ENCODE results near the gene HSDL2.
A peak's percentile ranks its signal among the peaks of the same experiment; 100 is the strongest.
"Not testable (repeated sequence)": the region's sequence is repeated elsewhere in the genome, so short reads cannot be mapped to it uniquely, and the experiment has no call there.

HSDL2 gene

DNA sequence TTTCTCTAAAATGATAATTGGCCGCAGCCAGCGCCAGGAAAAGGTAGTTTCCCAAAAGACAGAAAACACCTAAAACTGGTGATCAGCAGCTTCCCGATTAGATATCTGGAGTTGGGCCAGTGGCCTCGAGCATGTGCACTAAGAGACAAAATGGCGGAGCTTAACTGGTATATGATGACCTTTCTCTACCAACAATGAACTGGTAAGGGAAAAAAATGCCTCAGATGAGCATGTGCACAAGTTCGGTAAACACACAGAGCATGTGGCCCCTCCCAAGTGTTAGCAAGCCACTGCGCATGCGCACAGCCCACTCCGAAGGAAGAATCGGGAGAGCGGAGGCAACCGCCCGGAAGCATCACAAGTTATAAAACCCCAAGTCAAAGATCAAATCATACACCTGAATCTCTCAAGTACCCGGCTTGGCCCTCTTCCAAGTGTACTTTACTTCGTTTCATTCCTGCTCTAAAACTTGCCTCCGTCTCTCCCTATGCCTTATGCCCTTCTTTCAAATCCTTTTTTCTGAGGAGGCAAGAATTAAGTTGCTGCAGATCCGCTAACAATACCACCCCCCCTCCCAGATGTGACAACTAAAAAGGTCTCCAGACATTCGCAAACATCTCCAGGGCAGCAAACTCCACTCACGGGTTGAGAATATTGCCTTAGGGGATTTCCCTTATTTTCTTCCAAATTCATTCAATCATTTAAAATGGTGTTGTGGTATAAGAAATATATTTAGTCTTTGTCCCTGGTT is 31.5 kb upstream of the HSDL2 start:
- Histone ChIP-seq H3K9me3 (ENCODE audit: control insufficient read depth in 1 of 2, low read length in 2 of 2) (no peaks in the 10 kb centered on the region), H3K27ac (ENCODE audit: low read length) (peak overlapping the region; percentile 49), H3K27me3 (ENCODE audit: low read depth, low read length) (no peaks in the 10 kb centered on the region), H3K36me3 (ENCODE audit: control insufficient read depth in 1 of 2, insufficient read depth in 2 of 2, low read length in 2 of 2) (no peaks in the 10 kb centered on the region), H3K4me1 (ENCODE audit: control insufficient read depth in 1 of 2, insufficient read depth in 2 of 2, low read length in 2 of 2) (no peaks in the 10 kb centered on the region), H3K4me3 (ENCODE audit: low read depth in 1 of 2, low read length in 2 of 2) (peak overlapping the region; percentile 65 to 75)

DNA sequence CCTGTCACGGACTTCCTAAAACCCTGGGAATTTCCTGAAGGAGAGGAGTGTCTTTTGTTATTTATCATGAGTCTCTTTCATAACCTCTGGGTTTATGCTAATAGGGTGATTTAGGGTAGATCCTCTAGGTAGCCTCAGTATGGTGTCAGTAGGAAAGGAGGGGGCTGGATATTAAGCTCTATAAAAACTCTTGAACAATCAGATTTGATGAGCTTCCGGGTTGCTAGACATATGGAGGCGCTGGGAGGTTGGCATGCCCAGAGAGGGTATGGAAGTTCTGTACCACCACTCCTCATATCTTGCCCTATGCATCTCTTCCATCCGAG is 30.9 kb upstream of the HSDL2 start:
- H3K4me3 ChIP-seq (ENCODE audit: low read depth in 1 of 2, low read length in 2 of 2), result peak overlapping the region; percentile 65 to 75
- no peaks in the 10 kb centered on the region for H3K9me3 ChIP-seq (ENCODE audit: control insufficient read depth in 1 of 2, low read length in 2 of 2)
- H3K36me3 ChIP-seq (ENCODE audit: control insufficient read depth in 1 of 2, insufficient read depth in 2 of 2, low read length in 2 of 2), result no peaks in the 10 kb centered on the region
- no peaks in the 10 kb centered on the region for H3K27me3 ChIP-seq (ENCODE audit: low read depth, low read length)
- no peaks in the 10 kb centered on the region for H3K4me1 ChIP-seq (ENCODE audit: control insufficient read depth in 1 of 2, insufficient read depth in 2 of 2, low read length in 2 of 2)
- peak overlapping the region; percentile 49 for H3K27ac ChIP-seq (ENCODE audit: low read length)

- Histone ChIP-seq H3K4me3 (ENCODE audit: low read depth in 1 of 2, low read length in 2 of 2) (no peak overlapping the region), H3K9me3 (ENCODE audit: control insufficient read depth in 1 of 2, low read length in 2 of 2) (no peaks in the 10 kb centered on the region), H3K27me3 (ENCODE audit: low read depth, low read length) (no peaks in the 10 kb centered on the region), H3K36me3 (ENCODE audit: control insufficient read depth in 1 of 2, insufficient read depth in 2 of 2, low read length in 2 of 2) (no peaks in the 10 kb centered on the region), H3K4me1 (ENCODE audit: control insufficient read depth in 1 of 2, insufficient read depth in 2 of 2, low read length in 2 of 2) (no peaks in the 10 kb centered on the region), H3K27ac (ENCODE audit: low read length) (no peak overlapping the region)
These were observed 28.7 kb upstream of the HSDL2 start for GRCh38 chr9:112351184-112351583.

- Histone ChIP-seq H3K4me3 (ENCODE audit: low read depth in 1 of 2, low read length in 2 of 2) (no peak overlapping the region), H3K27ac (ENCODE audit: low read length) (no peak overlapping the region), H3K27me3 (ENCODE audit: low read depth, low read length) (no peaks in the 10 kb centered on the region), H3K9me3 (ENCODE audit: control insufficient read depth in 1 of 2, low read length in 2 of 2) (no peaks in the 10 kb centered on the region), H3K36me3 (ENCODE audit: control insufficient read depth in 1 of 2, insufficient read depth in 2 of 2, low read length in 2 of 2) (no peaks in the 10 kb centered on the region), H3K4me1 (ENCODE audit: control insufficient read depth in 1 of 2, insufficient read depth in 2 of 2, low read length in 2 of 2) (no peaks in the 10 kb centered on the region)
These were observed 27.7 kb upstream of the HSDL2 start for GRCh38 chr9:112352209-112352608.

- H3K27me3 ChIP-seq (ENCODE audit: low read depth, low read length), result no peaks in the 10 kb centered on the region
- no peak overlapping the region for H3K4me3 ChIP-seq (ENCODE audit: low read depth in 1 of 2, low read length in 2 of 2)
- H3K36me3 ChIP-seq (ENCODE audit: control insufficient read depth in 1 of 2, insufficient read depth in 2 of 2, low read length in 2 of 2), result no peaks in the 10 kb centered on the region
- H3K4me1 ChIP-seq (ENCODE audit: control insufficient read depth in 1 of 2, insufficient read depth in 2 of 2, low read length in 2 of 2), result no peaks in the 10 kb centered on the region
- no peaks in the 10 kb centered on the region for H3K9me3 ChIP-seq (ENCODE audit: control insufficient read depth in 1 of 2, low read length in 2 of 2)
- no peak overlapping the region for H3K27ac ChIP-seq (ENCODE audit: low read length)
These were observed 25.7 kb upstream of the HSDL2 start for GRCh38 chr9:112354081-112354743.

GRCh38 chr9:112355427-112355897 is 24.4 kb upstream of the HSDL2 start:
- Histone ChIP-seq H3K4me3 (ENCODE audit: low read depth in 1 of 2, low read length in 2 of 2) (no peak overlapping the region), H3K27me3 (ENCODE audit: low read depth, low read length) (no peaks in the 10 kb centered on the region), H3K36me3 (ENCODE audit: control insufficient read depth in 1 of 2, insufficient read depth in 2 of 2, low read length in 2 of 2) (no peaks in the 10 kb centered on the region), H3K27ac (ENCODE audit: low read length) (no peak overlapping the region), H3K4me1 (ENCODE audit: control insufficient read depth in 1 of 2, insufficient read depth in 2 of 2, low read length in 2 of 2) (no peaks in the 10 kb centered on the region), H3K9me3 (ENCODE audit: control insufficient read depth in 1 of 2, low read length in 2 of 2) (no peaks in the 10 kb centered on the region)

DNA sequence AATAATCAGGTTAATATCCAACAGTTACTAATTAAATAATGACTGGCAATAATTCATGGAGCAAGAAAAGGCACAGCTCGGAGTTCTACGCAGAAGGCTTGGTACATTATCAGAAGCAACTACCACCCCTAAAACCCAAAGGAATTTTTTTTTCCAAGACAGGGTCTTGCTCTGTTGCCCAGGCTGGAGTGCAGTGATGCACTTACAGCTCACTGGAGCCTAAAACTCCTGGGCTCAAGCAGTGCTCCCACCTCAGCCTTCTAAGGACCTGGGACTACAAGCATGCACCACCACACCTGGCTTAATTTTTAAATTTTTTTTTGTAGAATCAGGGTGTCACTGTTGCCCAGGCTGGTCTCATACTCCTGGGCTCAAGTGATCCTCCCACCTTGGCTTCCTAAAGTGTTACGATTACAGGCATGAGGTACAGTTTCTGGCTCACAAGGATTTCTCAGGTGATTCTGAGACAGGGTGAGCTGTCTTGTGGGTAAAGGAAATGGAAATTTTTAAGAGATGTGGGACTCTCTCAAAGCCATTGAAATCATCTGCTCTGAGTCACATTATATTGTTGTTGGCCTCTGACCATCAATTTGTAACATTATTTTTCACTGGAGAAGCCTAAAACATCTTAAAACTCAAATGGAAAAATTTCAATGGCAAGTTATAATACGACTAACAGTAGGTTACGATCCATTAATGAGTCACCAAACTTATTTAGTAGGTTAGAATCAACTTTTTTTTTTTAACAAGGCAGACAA is 19.7 kb upstream of the HSDL2 start:
- no peaks in the 10 kb centered on the region for H3K27me3 ChIP-seq (ENCODE audit: low read depth, low read length)
- H3K36me3 ChIP-seq (ENCODE audit: control insufficient read depth in 1 of 2, insufficient read depth in 2 of 2, low read length in 2 of 2), result no peaks in the 10 kb centered on the region
- H3K9me3 ChIP-seq (ENCODE audit: control insufficient read depth in 1 of 2, low read length in 2 of 2), result no peaks in the 10 kb centered on the region
- H3K4me1 ChIP-seq (ENCODE audit: control insufficient read depth in 1 of 2, insufficient read depth in 2 of 2, low read length in 2 of 2), result no peaks in the 10 kb centered on the region
- H3K27ac ChIP-seq (ENCODE audit: low read length), result no peak overlapping the region
- no peak overlapping the region for H3K4me3 ChIP-seq (ENCODE audit: low read depth in 1 of 2, low read length in 2 of 2)

DNA sequence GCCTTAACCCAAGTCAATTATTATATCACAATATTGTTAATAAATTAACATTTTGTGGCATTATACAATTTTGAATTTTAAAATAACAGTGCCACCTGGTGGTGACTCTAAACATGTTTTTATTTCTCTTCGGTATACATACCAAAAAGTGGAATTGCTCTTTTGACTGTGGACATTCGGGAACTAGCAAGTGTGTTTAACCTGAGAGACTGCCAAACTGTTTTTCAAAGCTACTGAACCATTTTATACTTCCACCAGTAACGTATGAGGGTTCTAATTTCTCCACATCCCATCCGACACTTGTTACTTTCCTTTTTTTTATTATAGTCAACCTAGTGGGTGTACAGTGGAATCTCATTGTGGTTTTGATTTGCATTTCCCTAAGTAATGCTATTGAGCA is 18.3 kb upstream of the HSDL2 start:
- H3K36me3 ChIP-seq (ENCODE audit: control insufficient read depth in 1 of 2, insufficient read depth in 2 of 2, low read length in 2 of 2), result no peaks in the 10 kb centered on the region
- no peak overlapping the region for H3K4me3 ChIP-seq (ENCODE audit: low read depth in 1 of 2, low read length in 2 of 2)
- no peak overlapping the region for H3K27ac ChIP-seq (ENCODE audit: low read length)
- H3K4me1 ChIP-seq (ENCODE audit: control insufficient read depth in 1 of 2, insufficient read depth in 2 of 2, low read length in 2 of 2), result no peaks in the 10 kb centered on the region
- no peaks in the 10 kb centered on the region for H3K27me3 ChIP-seq (ENCODE audit: low read depth, low read length)
- no peaks in the 10 kb centered on the region for H3K9me3 ChIP-seq (ENCODE audit: control insufficient read depth in 1 of 2, low read length in 2 of 2)

DNA sequence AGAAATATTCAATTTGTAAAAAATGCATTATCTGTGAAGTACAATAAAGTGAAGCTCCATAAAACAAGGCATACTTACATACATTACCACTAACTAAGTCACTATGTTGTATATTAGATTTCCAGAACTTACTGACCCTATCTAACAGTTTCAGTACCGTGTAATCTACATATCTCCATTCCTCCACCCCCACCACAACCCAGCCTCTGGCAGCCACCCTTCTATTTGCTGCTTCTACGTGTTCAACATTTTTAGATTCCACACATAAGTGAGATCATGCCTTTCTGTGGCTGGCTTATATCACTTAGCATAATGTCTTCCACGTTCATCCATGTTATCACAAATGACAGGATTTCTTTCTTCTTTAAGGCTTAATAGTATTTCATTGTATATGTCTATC is 15.1 kb upstream of the HSDL2 start:
- Histone ChIP-seq H3K27ac (ENCODE audit: low read length) (no peak overlapping the region), H3K4me1 (ENCODE audit: control insufficient read depth in 1 of 2, insufficient read depth in 2 of 2, low read length in 2 of 2) (no peaks in the 10 kb centered on the region), H3K36me3 (ENCODE audit: control insufficient read depth in 1 of 2, insufficient read depth in 2 of 2, low read length in 2 of 2) (no peaks in the 10 kb centered on the region), H3K27me3 (ENCODE audit: low read depth, low read length) (no peaks in the 10 kb centered on the region), H3K4me3 (ENCODE audit: low read depth in 1 of 2, low read length in 2 of 2) (no peak overlapping the region), H3K9me3 (ENCODE audit: control insufficient read depth in 1 of 2, low read length in 2 of 2) (peaks cover 4% of the 10 kb centered on the region in 2 donors)

- not testable (repeated sequence) for H3K9me3 ChIP-seq (ENCODE audit: control insufficient read depth in 1 of 2, low read length in 2 of 2); H3K36me3 ChIP-seq (ENCODE audit: control insufficient read depth in 1 of 2, insufficient read depth in 2 of 2, low read length in 2 of 2); H3K4me3 ChIP-seq (ENCODE audit: low read depth in 1 of 2, low read length in 2 of 2); H3K27ac ChIP-seq (ENCODE audit: low read length); H3K27me3 ChIP-seq (ENCODE audit: low read depth, low read length); H3K4me1 ChIP-seq (ENCODE audit: control insufficient read depth in 1 of 2, insufficient read depth in 2 of 2, low read length in 2 of 2)
These were observed 14.7 kb upstream of the HSDL2 start for GRCh38 chr9:112365257-112365656.

GRCh38 chr9:112366591-112366990 is 13.3 kb upstream of the HSDL2 start:
- Histone ChIP-seq H3K27ac (ENCODE audit: low read length) (no peak overlapping the region), H3K9me3 (ENCODE audit: control insufficient read depth in 1 of 2, low read length in 2 of 2) (peaks cover 4% of the 10 kb centered on the region in 2 donors), H3K4me3 (ENCODE audit: low read depth in 1 of 2, low read length in 2 of 2) (no peak overlapping the region), H3K27me3 (ENCODE audit: low read depth, low read length) (no peaks in the 10 kb centered on the region), H3K36me3 (ENCODE audit: control insufficient read depth in 1 of 2, insufficient read depth in 2 of 2, low read length in 2 of 2) (no peaks in the 10 kb centered on the region), H3K4me1 (ENCODE audit: control insufficient read depth in 1 of 2, insufficient read depth in 2 of 2, low read length in 2 of 2) (no peaks in the 10 kb centered on the region)

All from muscle layer of duodenum (tissue), 2 donors.